ENCODE data around the gene STT3A. TPM values are rescaled to one million over a fixed set of nuclear protein-coding genes. Genes with fewer than 3 reads are reported as not detected.

The STT3A gene
- total RNA-seq, 1 donor from 2014 or later, result 226 TPM

DNA sequence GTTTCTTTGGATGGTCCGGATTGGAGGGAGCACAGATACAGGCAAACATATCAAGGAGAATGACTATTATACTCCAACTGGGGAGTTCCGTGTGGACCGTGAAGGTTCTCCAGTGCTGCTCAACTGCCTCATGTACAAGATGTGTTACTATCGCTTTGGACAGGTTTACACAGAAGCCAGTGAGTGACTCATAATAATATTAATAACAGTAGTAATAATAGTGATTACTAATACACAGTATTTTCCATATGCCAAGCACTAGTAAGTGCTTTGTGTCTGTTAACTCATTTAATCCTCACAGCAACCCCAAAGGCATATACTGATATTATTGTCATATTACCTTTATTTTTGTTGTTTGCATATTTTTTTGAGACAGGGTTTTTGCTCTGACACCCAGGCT is 25.7 kb downstream of the STT3A start:
- no peaks in the 10 kb centered on the region for H3K27me3 Mint-ChIP-seq (ENCODE audit: unreplicated experiment)
- TF ChIP-seq, protein P1, sequence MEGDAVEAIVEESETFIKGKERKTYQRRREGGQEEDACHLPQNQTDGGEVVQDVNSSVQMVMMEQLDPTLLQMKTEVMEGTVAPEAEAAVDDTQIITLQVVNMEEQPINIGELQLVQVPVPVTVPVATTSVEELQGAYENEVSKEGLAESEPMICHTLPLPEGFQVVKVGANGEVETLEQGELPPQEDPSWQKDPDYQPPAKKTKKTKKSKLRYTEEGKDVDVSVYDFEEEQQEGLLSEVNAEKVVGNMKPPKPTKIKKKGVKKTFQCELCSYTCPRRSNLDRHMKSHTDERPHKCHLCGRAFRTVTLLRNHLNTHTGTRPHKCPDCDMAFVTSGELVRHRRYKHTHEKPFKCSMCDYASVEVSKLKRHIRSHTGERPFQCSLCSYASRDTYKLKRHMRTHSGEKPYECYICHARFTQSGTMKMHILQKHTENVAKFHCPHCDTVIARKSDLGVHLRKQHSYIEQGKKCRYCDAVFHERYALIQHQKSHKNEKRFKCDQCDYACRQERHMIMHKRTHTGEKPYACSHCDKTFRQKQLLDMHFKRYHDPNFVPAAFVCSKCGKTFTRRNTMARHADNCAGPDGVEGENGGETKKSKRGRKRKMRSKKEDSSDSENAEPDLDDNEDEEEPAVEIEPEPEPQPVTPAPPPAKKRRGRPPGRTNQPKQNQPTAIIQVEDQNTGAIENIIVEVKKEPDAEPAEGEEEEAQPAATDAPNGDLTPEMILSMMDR (IDR thresholded peaks at IDR 0.05), result no peak

DNA sequence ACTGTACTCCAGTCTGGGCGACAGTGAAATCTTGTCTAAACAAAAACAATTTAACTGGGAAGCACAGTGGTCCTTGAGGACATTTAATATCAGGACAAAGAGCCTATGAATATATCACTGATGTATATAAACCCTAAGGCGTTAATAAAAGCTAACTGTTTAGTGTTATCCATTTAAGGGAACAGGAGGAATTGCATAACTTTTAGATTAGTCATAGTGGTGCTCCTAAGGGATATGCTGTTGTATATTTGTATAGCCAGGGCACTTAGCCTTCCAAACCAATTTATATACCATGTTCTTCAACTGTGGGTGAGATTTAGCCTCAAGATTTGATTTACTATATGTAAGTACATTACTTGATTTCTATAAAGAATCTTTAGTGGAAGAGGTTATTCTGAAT is 29.3 kb downstream of the STT3A start:
- H3K9me3 Mint-ChIP-seq (ENCODE audit: unreplicated experiment), result no peaks in the 10 kb centered on the region
- peaks cover 33% of the 10 kb centered on the region for H3K4me1 Mint-ChIP-seq (ENCODE audit: unreplicated experiment)
- H3K36me3 Mint-ChIP-seq (ENCODE audit: unreplicated experiment), result peaks cover 27% of the 10 kb centered on the region
- H3K27me3 Mint-ChIP-seq (ENCODE audit: unreplicated experiment), result no peaks in the 10 kb centered on the region
- H3K4me3 Mint-ChIP-seq (ENCODE audit: unreplicated experiment), result no peak overlapping the region
- DNase-seq (ENCODE audit: extremely low spot score, unreplicated experiment), result no peak
- TF ChIP-seq, protein P1 (IDR thresholded peaks at IDR 0.05), result no peak
- peak overlapping the region; percentile 79 for H3K27ac Mint-ChIP-seq (ENCODE audit: unreplicated experiment)

More for the DNA sequence above, 25.7 kb downstream of the STT3A start:
- Mint-ChIP-seq H3K4me1 (ENCODE audit: unreplicated experiment) (peaks cover 19% of the 10 kb centered on the region), H3K9me3 (ENCODE audit: unreplicated experiment) (no peaks in the 10 kb centered on the region), H3K4me3 (ENCODE audit: unreplicated experiment) (no peak overlapping the region), H3K36me3 (ENCODE audit: unreplicated experiment) (peaks cover 49% of the 10 kb centered on the region), H3K27ac (ENCODE audit: unreplicated experiment) (no peak overlapping the region)
- DNase-seq (ENCODE audit: extremely low spot score, unreplicated experiment), result no peak

- Mint-ChIP-seq H3K27ac (ENCODE audit: unreplicated experiment) (no peak overlapping the region), H3K9me3 (ENCODE audit: unreplicated experiment) (no peaks in the 10 kb centered on the region), H3K4me1 (ENCODE audit: unreplicated experiment) (peaks cover 42% of the 10 kb centered on the region), H3K27me3 (ENCODE audit: unreplicated experiment) (no peaks in the 10 kb centered on the region), H3K4me3 (ENCODE audit: unreplicated experiment) (no peak overlapping the region), H3K36me3 (ENCODE audit: unreplicated experiment) (peaks cover 25% of the 10 kb centered on the region)
- TF ChIP-seq, protein P1 (IDR thresholded peaks at IDR 0.05), result no peak
- DNase-seq (ENCODE audit: extremely low spot score, unreplicated experiment), result no peak
These were observed 30.4 kb downstream of the STT3A start for GRCh38 chr11:125623064-125623463.

GRCh38 chr11:125624756-125625213 is 32.1 kb downstream of the STT3A start, which contains the start of gene CHEK1:
Gene CHEK1 (plus strand): TSS chr11:125625163. CDS start chr11:125626769, 1,606 bp downstream.
- no peaks in the 10 kb centered on the region for H3K9me3 Mint-ChIP-seq (ENCODE audit: unreplicated experiment)
- H3K27me3 Mint-ChIP-seq (ENCODE audit: unreplicated experiment), result no peaks in the 10 kb centered on the region
- H3K36me3 Mint-ChIP-seq (ENCODE audit: unreplicated experiment), result peaks cover 17% of the 10 kb centered on the region
- peak within 1 kb of the TSS; percentile 86 for H3K27ac Mint-ChIP-seq (ENCODE audit: unreplicated experiment)
- TF ChIP-seq, protein P1 (IDR thresholded peaks at IDR 0.05), result no peak
- no peak for DNase-seq (ENCODE audit: extremely low spot score, unreplicated experiment)
- peak within 1 kb of the TSS; percentile 82 for H3K4me3 Mint-ChIP-seq (ENCODE audit: unreplicated experiment)
- H3K4me1 Mint-ChIP-seq (ENCODE audit: unreplicated experiment), result peaks cover 42% of the 10 kb centered on the region

DNA sequence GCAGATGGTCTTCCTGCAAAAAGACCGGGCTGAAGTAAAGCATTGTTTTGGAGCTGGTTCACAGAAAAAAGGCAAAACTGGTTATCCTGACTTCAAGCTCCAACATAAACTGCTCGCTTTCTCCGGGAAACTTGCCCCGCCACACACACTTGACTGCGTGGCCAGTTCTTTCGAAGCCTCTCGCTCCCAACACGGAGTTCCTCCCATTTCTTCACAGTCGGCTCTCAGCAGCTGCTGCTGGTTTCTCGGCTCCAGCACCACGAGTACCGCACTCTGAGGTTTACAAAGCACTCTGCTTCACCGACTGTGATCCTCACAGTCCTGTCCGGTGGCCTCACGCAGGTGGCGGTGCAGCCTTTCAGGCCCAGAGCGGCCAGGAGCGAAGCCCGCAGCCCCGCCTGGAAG is 32.6 kb downstream of the STT3A start:
- TF ChIP-seq, protein P1 (IDR thresholded peaks at IDR 0.05), result no peak
- DNase-seq (ENCODE audit: extremely low spot score, unreplicated experiment), result no peak

More for the DNA sequence above, 32.6 kb downstream of the STT3A start:
- Mint-ChIP-seq H3K27me3 (ENCODE audit: unreplicated experiment) (no peaks in the 10 kb centered on the region), H3K27ac (ENCODE audit: unreplicated experiment) (peak overlapping the region; percentile 86), H3K4me3 (ENCODE audit: unreplicated experiment) (peak overlapping the region; percentile 82), H3K9me3 (ENCODE audit: unreplicated experiment) (no peaks in the 10 kb centered on the region), H3K4me1 (ENCODE audit: unreplicated experiment) (peaks cover 42% of the 10 kb centered on the region), H3K36me3 (ENCODE audit: unreplicated experiment) (peaks cover 14% of the 10 kb centered on the region)

Data from osteocyte (in vitro differentiated cells).